ENCODE measurements around the gene KCNH1. TPM values are rescaled to one million over a fixed set of nuclear protein-coding genes. Genes with fewer than 3 reads are reported as not detected.

Gene KCNH1
- total and polyA plus RNA-seq, 2 experiments from 2014 or later = 0.28 TPM; not detected in 1

- Histone ChIP-seq H3K4me3 (no peak overlapping the region), H3K27ac (ENCODE audit: low read depth) (no peak overlapping the region), H3K4me2 (no peak overlapping the region), H2AFZ (0 out of 2 replicates have a peak overlapping the region, but pooled peaks have one; percentile 59), H3K79me2 (replicated peaks; ENCODE audit: insufficient read depth) (no peaks in the 10 kb centered on the region), H3K36me3 (ENCODE audit: insufficient read depth) (no peaks in the 10 kb centered on the region), H4K20me1 (replicated peaks; ENCODE audit: insufficient read depth) (no peaks in the 10 kb centered on the region; the same call in 1 of the 2 replicates), H3K9me2 (ENCODE audit: insufficient read depth) (no peaks in the 10 kb centered on the region), H3K4me1 (ENCODE audit: insufficient read depth) (no peaks in the 10 kb centered on the region), H3F3A (replicated peaks; ENCODE audit: low read depth) (no peaks in the 10 kb centered on the region), H3K27me3 (ENCODE audit: insufficient read depth) (no peaks in the 10 kb centered on the region)
- H3K27me3 Mint-ChIP-seq (ENCODE audit: insufficient read depth, low read depth, poor library complexity) = no peaks in the 10 kb centered on the region
- no peaks in the 10 kb centered on the region for H3K36me3 Mint-ChIP-seq (ENCODE audit: low read depth)
- TF ChIP-seq ZNF114 (CRISPR knock-in tag; IDR thresholded peaks at IDR 0.05) (no peak), EZH2phosphoT487 (IDR thresholded peaks at IDR 0.05; ENCODE audit: unreplicated experiment) (no peak), ZNF462 (CRISPR knock-in tag; IDR thresholded peaks at IDR 0.05) (no peak), POLR2AphosphoS5 (IDR thresholded peaks at IDR 0.05; ENCODE audit: low read depth) (no peak)
- TF ChIP-seq, protein P1, sequence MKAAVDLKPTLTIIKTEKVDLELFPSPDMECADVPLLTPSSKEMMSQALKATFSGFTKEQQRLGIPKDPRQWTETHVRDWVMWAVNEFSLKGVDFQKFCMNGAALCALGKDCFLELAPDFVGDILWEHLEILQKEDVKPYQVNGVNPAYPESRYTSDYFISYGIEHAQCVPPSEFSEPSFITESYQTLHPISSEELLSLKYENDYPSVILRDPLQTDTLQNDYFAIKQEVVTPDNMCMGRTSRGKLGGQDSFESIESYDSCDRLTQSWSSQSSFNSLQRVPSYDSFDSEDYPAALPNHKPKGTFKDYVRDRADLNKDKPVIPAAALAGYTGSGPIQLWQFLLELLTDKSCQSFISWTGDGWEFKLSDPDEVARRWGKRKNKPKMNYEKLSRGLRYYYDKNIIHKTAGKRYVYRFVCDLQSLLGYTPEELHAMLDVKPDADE (IDR thresholded peaks at IDR 0.05) = no peak
- H3K4me3 Mint-ChIP-seq = no peak overlapping the region
- H3K9me3 Mint-ChIP-seq = no peaks in the 10 kb centered on the region
- no peak for DNase-seq (ENCODE audit: low spot score)
- H3K27ac Mint-ChIP-seq = peak overlapping the region; percentile 75
- no peak for ATAC-seq
- H3K4me1 Mint-ChIP-seq = peaks cover 14% of the 10 kb centered on the region
Measured at GRCh38 chr1:210736713-210737112, 397.2 kb downstream of the KCNH1 start.

- Mint-ChIP-seq H3K4me3 (no peak overlapping the region), H3K27me3 (ENCODE audit: insufficient read depth, low read depth, poor library complexity) (no peaks in the 10 kb centered on the region), H3K36me3 (ENCODE audit: low read depth) (no peaks in the 10 kb centered on the region), H3K27ac (no peak overlapping the region), H3K9me3 (no peaks in the 10 kb centered on the region), H3K4me1 (peaks cover 14% of the 10 kb centered on the region)
- H3K79me2 ChIP-seq (replicated peaks; ENCODE audit: insufficient read depth) = no peaks in the 10 kb centered on the region
- no peak overlapping the region for H3K27ac ChIP-seq (ENCODE audit: low read depth)
- no peaks in the 10 kb centered on the region for H3K36me3 ChIP-seq (ENCODE audit: insufficient read depth)
- H3K4me1 ChIP-seq (ENCODE audit: insufficient read depth) = peaks cover 12% of the 10 kb centered on the region
- H3F3A ChIP-seq (replicated peaks; ENCODE audit: low read depth) = no peaks in the 10 kb centered on the region
- ATAC-seq (no peak), DNase-seq (ENCODE audit: low spot score) (no peak)
- H2AFZ ChIP-seq = no peak overlapping the region
- H3K27me3 ChIP-seq (ENCODE audit: insufficient read depth) = no peaks in the 10 kb centered on the region
- no peak overlapping the region for H3K4me2 ChIP-seq
- no peaks in the 10 kb centered on the region for H3K9me2 ChIP-seq (ENCODE audit: insufficient read depth)
- H4K20me1 ChIP-seq (replicated peaks; ENCODE audit: insufficient read depth) = peaks cover 3% of the 10 kb centered on the region; the same call in 1 of the 2 replicates
- no peak overlapping the region for H3K4me3 ChIP-seq
- TF ChIP-seq EZH2phosphoT487 (IDR thresholded peaks at IDR 0.05; ENCODE audit: unreplicated experiment) = no peak
- no peak for TF ChIP-seq STAT1 (IDR thresholded peaks at IDR 0.05; ENCODE audit: unreplicated experiment)
- TF ChIP-seq REST (IDR thresholded peaks at IDR 0.05; ENCODE audit: unreplicated experiment) = no peak
- TF ChIP-seq ZNF331 (CRISPR knock-in tag; IDR thresholded peaks at IDR 0.05; ENCODE audit: low read depth) = no peak
- no peak for TF ChIP-seq POLR2AphosphoS5 (IDR thresholded peaks at IDR 0.05; ENCODE audit: low read depth)
- no peak for TF ChIP-seq JUNB (IDR thresholded peaks at IDR 0.05; ENCODE audit: unreplicated experiment)
- TF ChIP-seq NANOG (IDR thresholded peaks at IDR 0.05; ENCODE audit: borderline replicate concordance) = no peak
- TF ChIP-seq ZNF114 (CRISPR knock-in tag; IDR thresholded peaks at IDR 0.05) = no peak
- TF ChIP-seq, protein P1 (IDR thresholded peaks at IDR 0.05) = no peak
Measured at GRCh38 chr1:210731597-210731996, 402.4 kb downstream of the KCNH1 start.

Measured in GM23338 (cell line).